Measurements from ENCODE around the gene TRAF5. TPM values are rescaled to one million over a fixed set of nuclear protein-coding genes. Genes with fewer than 3 reads are reported as not detected.
"Not testable (repeated sequence)": the region's sequence is repeated elsewhere in the genome, so short reads cannot be mapped to it uniquely, and the experiment has no call there.

Gene TRAF5
- total and polyA plus RNA-seq, 4 donors, result 4.3 to 25.9 (median 6.5) TPM

DNA sequence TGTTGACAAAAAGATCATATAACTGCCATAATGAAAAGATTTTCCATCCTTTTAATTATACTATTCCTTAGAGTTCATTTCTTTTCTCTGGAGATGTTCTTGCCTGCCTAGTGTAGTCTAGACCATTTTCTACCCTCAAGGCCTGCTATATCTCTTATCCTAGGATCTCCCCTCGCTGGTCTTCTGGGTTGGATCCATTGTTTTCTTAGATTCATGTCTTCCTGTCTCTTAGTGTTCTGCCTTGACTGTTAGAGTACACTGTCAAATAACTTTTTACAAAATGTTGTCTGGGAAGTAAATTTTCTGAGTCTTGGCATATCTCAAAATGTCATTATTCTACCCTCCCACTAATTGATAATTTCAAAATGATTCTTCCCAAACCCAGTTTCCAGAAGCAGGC, 66.6 kb downstream of the TRAF5 start:
- H3K9me3 ChIP-seq (ENCODE audit: control insufficient read depth in 4 of 4, insufficient read depth in 3 of 4, low read length in 3 of 4), result no peaks in the 10 kb centered on the region
- WGBS, 2 donors, result 78 to 81% methylated on average over 1 of the region's 1 CpG
- H3K36me3 ChIP-seq (ENCODE audit: control insufficient read depth in 4 of 4, insufficient read depth in 4 of 4, low read length in 4 of 4), result peaks cover 0 to 7% (median 1%) of the 10 kb centered on the region in 4 donors
- no peak overlapping the region for H3K27ac ChIP-seq (ENCODE audit: low read depth in 1 of 2, low read length in 1 of 2)
- H3K4me3 ChIP-seq, result no peak overlapping the region
- no peaks in the 10 kb centered on the region for H3K27me3 ChIP-seq (ENCODE audit: control insufficient read depth in 3 of 3, insufficient read depth in 3 of 3, low read length in 2 of 3)
- ATAC-seq (ENCODE audit: insufficient read depth, low FRiP score) (no peak), DNase-seq (no peak)
- TF ChIP-seq, protein P1, sequence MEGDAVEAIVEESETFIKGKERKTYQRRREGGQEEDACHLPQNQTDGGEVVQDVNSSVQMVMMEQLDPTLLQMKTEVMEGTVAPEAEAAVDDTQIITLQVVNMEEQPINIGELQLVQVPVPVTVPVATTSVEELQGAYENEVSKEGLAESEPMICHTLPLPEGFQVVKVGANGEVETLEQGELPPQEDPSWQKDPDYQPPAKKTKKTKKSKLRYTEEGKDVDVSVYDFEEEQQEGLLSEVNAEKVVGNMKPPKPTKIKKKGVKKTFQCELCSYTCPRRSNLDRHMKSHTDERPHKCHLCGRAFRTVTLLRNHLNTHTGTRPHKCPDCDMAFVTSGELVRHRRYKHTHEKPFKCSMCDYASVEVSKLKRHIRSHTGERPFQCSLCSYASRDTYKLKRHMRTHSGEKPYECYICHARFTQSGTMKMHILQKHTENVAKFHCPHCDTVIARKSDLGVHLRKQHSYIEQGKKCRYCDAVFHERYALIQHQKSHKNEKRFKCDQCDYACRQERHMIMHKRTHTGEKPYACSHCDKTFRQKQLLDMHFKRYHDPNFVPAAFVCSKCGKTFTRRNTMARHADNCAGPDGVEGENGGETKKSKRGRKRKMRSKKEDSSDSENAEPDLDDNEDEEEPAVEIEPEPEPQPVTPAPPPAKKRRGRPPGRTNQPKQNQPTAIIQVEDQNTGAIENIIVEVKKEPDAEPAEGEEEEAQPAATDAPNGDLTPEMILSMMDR (IDR thresholded peaks at IDR 0.05; ENCODE audit: control extremely low read depth, extremely low read depth), result no peak
- H3K9ac ChIP-seq (ENCODE audit: insufficient read depth in 1 of 2, low read length in 2 of 2), result no peak overlapping the region
- H3K4me1 ChIP-seq (ENCODE audit: control insufficient read depth in 5 of 5, insufficient read depth in 5 of 5, low read length in 5 of 5), result no peaks in the 10 kb centered on the region

DNA sequence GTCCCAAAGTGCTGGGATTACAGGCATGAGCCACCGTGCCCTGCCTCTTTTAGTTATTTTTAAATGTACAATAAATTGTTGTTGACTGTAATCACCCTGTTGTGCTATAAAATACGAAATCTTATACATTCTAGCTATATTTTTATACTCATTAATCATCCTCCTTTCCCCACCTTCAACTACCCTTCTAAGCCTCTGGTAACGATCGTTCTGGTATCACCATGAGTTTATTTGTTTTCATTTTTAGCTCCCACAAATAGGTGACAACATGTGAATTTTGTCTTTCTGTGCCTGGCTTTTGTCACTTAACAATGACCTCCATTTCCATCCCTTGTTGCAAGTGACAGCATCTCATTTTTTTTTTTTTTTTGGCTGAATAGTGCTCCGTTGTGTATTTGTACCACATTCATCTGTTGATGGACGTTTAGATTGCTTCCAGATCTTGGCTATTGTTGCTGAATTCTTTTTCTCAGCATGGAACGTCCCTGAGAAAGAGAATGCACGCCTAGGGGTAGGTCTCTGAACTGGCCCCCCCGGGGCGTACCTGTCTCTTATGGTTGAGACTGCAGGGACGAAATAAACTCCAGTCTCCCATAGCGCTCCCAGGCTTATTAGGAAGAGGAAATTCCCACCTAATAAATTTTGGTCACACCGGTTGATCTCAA, 71.8 kb downstream of the TRAF5 start:
- H3K27ac ChIP-seq (ENCODE audit: low read depth in 1 of 2, low read length in 1 of 2); H3K4me3 ChIP-seq; H3K36me3 ChIP-seq (ENCODE audit: control insufficient read depth in 4 of 4, insufficient read depth in 4 of 4, low read length in 4 of 4); ATAC-seq (ENCODE audit: insufficient read depth, low FRiP score); DNase-seq; H3K4me1 ChIP-seq (ENCODE audit: control insufficient read depth in 5 of 5, insufficient read depth in 5 of 5, low read length in 5 of 5); H3K9ac ChIP-seq (ENCODE audit: insufficient read depth in 1 of 2, low read length in 2 of 2); H3K27me3 ChIP-seq (ENCODE audit: control insufficient read depth in 3 of 3, insufficient read depth in 3 of 3, low read length in 2 of 3); H3K9me3 ChIP-seq (ENCODE audit: control insufficient read depth in 4 of 4, insufficient read depth in 3 of 4, low read length in 3 of 4): not testable (repeated sequence)
- WGBS, 2 donors, result 85 to 88% methylated on average over 13 of the region's 13 CpGs

DNA sequence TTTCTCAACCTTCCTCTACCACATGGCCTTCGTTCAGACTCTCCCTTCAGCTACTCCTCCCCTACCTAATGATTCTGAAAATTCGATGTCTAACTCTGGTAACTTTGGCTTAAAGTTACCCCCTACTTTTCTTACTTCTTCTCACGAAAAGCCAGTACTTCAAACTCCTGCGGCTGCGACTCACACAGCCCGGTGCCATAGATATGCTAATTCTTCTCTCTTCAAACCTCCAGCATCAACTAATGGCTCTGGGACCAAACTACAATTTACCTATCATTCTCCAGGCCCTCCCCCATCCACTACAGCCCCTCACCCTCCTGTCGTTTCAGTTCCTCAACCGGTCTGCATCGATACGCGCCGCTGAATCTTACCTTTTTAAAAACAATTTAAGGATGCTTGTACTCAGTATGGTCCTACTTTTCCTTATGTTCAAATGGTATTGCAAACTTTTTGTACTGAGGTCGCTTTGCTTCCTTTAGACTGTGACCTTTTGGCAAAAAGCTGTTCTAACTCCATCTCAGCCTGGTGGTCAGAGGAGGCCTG, 73.3 kb downstream of the TRAF5 start:
- H3K9me3 ChIP-seq (ENCODE audit: control insufficient read depth in 4 of 4, insufficient read depth in 3 of 4, low read length in 3 of 4); DNase-seq; H3K27ac ChIP-seq (ENCODE audit: low read depth in 1 of 2, low read length in 1 of 2); ATAC-seq (ENCODE audit: insufficient read depth, low FRiP score); H3K4me1 ChIP-seq (ENCODE audit: control insufficient read depth in 5 of 5, insufficient read depth in 5 of 5, low read length in 5 of 5); H3K4me3 ChIP-seq; H3K9ac ChIP-seq (ENCODE audit: insufficient read depth in 1 of 2, low read length in 2 of 2); H3K36me3 ChIP-seq (ENCODE audit: control insufficient read depth in 4 of 4, insufficient read depth in 4 of 4, low read length in 4 of 4); H3K27me3 ChIP-seq (ENCODE audit: control insufficient read depth in 3 of 3, insufficient read depth in 3 of 3, low read length in 2 of 3): not testable (repeated sequence)
- WGBS, 2 donors, result 90 to 91% methylated on average over 13 of the region's 13 CpGs

DNA sequence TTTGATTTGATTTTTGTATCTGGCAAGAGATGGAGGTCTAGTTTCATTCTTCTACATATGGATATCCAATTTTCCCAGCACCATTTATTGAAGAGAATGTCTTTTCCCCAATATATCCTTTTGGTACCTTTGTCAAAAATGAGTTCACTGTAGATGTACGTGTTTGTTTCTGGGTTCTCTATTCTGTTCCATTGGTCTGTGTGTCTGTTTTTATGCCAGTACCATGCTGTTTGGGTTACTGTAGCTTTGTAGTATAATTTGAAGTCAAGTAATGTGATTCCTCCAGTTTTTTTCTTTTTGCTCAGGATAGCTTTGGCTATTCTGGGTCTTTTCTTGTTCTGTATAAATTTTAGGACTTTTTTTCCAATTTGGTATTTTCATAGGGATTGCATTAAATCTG, 75.1 kb downstream of the TRAF5 start:
- 88 to 97% methylated on average over 1 of the region's 1 CpG for WGBS, 2 donors
- H3K4me1 ChIP-seq (ENCODE audit: control insufficient read depth in 5 of 5, insufficient read depth in 5 of 5, low read length in 5 of 5); H3K9ac ChIP-seq (ENCODE audit: insufficient read depth in 1 of 2, low read length in 2 of 2); H3K27ac ChIP-seq (ENCODE audit: low read depth in 1 of 2, low read length in 1 of 2); DNase-seq; ATAC-seq (ENCODE audit: insufficient read depth, low FRiP score); H3K36me3 ChIP-seq (ENCODE audit: control insufficient read depth in 4 of 4, insufficient read depth in 4 of 4, low read length in 4 of 4); H3K27me3 ChIP-seq (ENCODE audit: control insufficient read depth in 3 of 3, insufficient read depth in 3 of 3, low read length in 2 of 3); H3K4me3 ChIP-seq; H3K9me3 ChIP-seq (ENCODE audit: control insufficient read depth in 4 of 4, insufficient read depth in 3 of 4, low read length in 3 of 4): not testable (repeated sequence)

DNA sequence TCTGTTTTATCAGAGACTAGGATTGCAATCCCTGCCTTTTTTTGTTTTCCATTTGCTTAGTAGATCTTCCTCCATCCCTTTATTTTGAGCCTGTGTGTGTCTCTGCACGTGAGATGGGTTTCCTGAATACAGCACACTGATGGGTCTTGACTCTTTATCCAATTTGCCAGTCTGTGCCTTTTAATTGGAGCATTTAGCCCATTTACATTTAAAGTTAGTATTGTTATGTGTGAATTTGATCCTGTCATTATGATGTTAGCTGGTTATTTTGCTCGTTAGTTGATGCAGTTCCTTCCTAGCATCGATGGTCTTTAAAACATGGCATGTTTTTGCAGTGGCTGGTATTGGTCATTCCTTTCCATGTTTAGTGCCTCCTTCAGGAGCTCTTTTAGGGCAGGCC, 79.5 kb downstream of the TRAF5 start:
- not testable (repeated sequence) for H3K4me1 ChIP-seq (ENCODE audit: control insufficient read depth in 5 of 5, insufficient read depth in 5 of 5, low read length in 5 of 5); H3K27me3 ChIP-seq (ENCODE audit: control insufficient read depth in 3 of 3, insufficient read depth in 3 of 3, low read length in 2 of 3); ATAC-seq (ENCODE audit: insufficient read depth, low FRiP score)

DNA sequence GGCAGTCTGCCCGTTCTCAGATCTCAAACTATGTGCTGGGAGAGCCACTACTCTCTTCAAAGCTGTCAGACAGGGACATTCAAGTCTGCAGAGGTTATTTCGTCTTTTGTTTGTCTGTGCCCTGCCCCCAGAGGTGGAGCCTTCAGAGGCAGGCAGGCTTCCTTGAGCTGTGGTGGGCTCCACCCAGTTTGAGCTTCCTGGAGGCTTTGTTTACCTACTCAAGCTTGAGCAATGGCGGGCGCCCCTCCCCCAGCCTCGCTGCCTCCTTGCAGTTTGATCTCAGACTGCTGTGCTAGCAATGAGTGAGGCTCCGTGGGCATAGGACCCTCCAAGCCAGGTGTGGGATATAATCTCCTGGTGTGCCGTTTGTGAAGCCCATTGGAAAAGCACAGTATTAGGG, 81.1 kb downstream of the TRAF5 start:
- not testable (repeated sequence) for DNase-seq; H3K36me3 ChIP-seq (ENCODE audit: control insufficient read depth in 4 of 4, insufficient read depth in 4 of 4, low read length in 4 of 4); H3K27ac ChIP-seq (ENCODE audit: low read depth in 1 of 2, low read length in 1 of 2); H3K4me1 ChIP-seq (ENCODE audit: control insufficient read depth in 5 of 5, insufficient read depth in 5 of 5, low read length in 5 of 5); ATAC-seq (ENCODE audit: insufficient read depth, low FRiP score); H3K9me3 ChIP-seq (ENCODE audit: control insufficient read depth in 4 of 4, insufficient read depth in 3 of 4, low read length in 3 of 4); H3K27me3 ChIP-seq (ENCODE audit: control insufficient read depth in 3 of 3, insufficient read depth in 3 of 3, low read length in 2 of 3); H3K9ac ChIP-seq (ENCODE audit: insufficient read depth in 1 of 2, low read length in 2 of 2); H3K4me3 ChIP-seq
- 90 to 92% methylated on average over 7 of the region's 7 CpGs for WGBS, 2 donors

More for the DNA sequence above, 79.5 kb downstream of the TRAF5 start:
- H3K36me3 ChIP-seq (ENCODE audit: control insufficient read depth in 4 of 4, insufficient read depth in 4 of 4, low read length in 4 of 4); DNase-seq; H3K4me3 ChIP-seq; H3K9ac ChIP-seq (ENCODE audit: insufficient read depth in 1 of 2, low read length in 2 of 2); H3K9me3 ChIP-seq (ENCODE audit: control insufficient read depth in 4 of 4, insufficient read depth in 3 of 4, low read length in 3 of 4); H3K27ac ChIP-seq (ENCODE audit: low read depth in 1 of 2, low read length in 1 of 2): not testable (repeated sequence)
- WGBS, 2 donors, result 92 to 95% methylated on average over 3 of the region's 3 CpGs
